Activated CD4-positive, alpha-beta T cell treated with anti-CD3 and anti-CD28 coated beads, Interleukin-2, amount 50 U/mL, for 1 hour (primary cell): ENCODE data around the gene SPSB1.

ENCODE experiments used
- DNase-seq: peaks from one replicate; pipeline ENCODE4 v3.0.0-alpha.2; 2020

Gene SPSB1

GRCh38 chr1:9260059-9260766 is 32.5 kb upstream of the SPSB1 start:
- no peak for DNase-seq

- DNase-seq: no peak
These were observed 31.2 kb upstream of the SPSB1 start for GRCh38 chr1:9261496-9261895.

- DNase-seq: no peak
These were observed 30.4 kb upstream of the SPSB1 start for GRCh38 chr1:9262096-9262986.

GRCh38 chr1:9263276-9263855 is 29.3 kb upstream of the SPSB1 start:
- no peak for DNase-seq

GRCh38 chr1:9263984-9264872 is 28.5 kb upstream of the SPSB1 start:
- DNase-seq: no peak

GRCh38 chr1:9265037-9265436 is 27.7 kb upstream of the SPSB1 start:
- DNase-seq: no peak

- no peak for DNase-seq
These were observed 26.7 kb upstream of the SPSB1 start for GRCh38 chr1:9265968-9266367.

- DNase-seq: no peak
These were observed 25.4 kb upstream of the SPSB1 start for GRCh38 chr1:9267352-9267686.

- no peak for DNase-seq
These were observed 24.7 kb upstream of the SPSB1 start for GRCh38 chr1:9267827-9268581.

GRCh38 chr1:9269078-9269501 is 23.6 kb upstream of the SPSB1 start:
- DNase-seq: no peak

GRCh38 chr1:9269721-9270120 is 23.0 kb upstream of the SPSB1 start:
- DNase-seq: no peak

GRCh38 chr1:9270290-9270883 is 22.3 kb upstream of the SPSB1 start:
- DNase-seq: no peak

GRCh38 chr1:9271283-9271682 is 21.4 kb upstream of the SPSB1 start:
- DNase-seq: no peak

GRCh38 chr1:9271861-9272595 is 20.7 kb upstream of the SPSB1 start:
- no peak for DNase-seq

- DNase-seq: no peak
These were observed 19.5 kb upstream of the SPSB1 start for GRCh38 chr1:9273177-9273576.

- DNase-seq: no peak
These were observed 17.5 kb upstream of the SPSB1 start for GRCh38 chr1:9275161-9275560.

- DNase-seq: peak; percentile 30
These were observed 17.1 kb upstream of the SPSB1 start for GRCh38 chr1:9275567-9276034.

GRCh38 chr1:9278116-9278515 is 14.6 kb upstream of the SPSB1 start:
- DNase-seq: no peak

- DNase-seq: no peak
These were observed 14.0 kb upstream of the SPSB1 start for GRCh38 chr1:9278585-9279153.

GRCh38 chr1:9279172-9279840 is 13.4 kb upstream of the SPSB1 start:
- no peak for DNase-seq
